ENCODE measurements around the gene PPCDC.

Gene PPCDC

DNA sequence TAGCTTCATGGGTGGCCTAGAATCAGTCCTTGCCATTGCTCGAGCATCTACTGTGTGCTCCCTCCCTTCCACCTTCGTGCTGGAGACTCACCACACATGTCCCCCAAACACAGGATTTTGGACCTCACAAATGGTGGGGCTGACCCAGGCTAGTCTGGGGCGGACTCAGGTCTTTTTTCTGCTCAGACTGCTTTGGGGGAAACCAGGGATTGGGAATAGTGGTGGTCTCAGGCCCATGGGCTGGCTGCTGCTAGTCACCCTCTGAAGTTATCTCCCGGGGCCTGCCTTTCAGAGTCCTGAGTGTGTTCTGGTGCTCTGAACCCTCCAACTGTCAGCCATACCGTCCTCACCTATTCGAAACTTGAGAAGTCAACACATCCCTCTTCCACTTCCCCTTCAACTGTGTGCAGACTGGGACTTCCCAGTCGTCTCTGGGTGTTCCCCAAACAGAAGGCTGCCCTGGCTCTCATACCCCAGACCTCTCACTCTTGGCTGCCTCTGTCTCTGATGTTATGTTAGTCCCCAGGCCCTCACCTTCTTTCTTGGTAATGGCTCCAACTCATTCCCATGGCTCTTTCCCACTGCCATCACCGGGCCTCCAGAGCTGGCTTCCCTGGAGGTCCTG, 46.0 kb downstream of the PPCDC start:
- Histone ChIP-seq H2AFZ (ENCODE audit: low read length) (peak overlapping the region; percentile 16; the same call in 1 of the 2 replicates), H3K9ac (ENCODE audit: low read length) (peak overlapping the region; percentile 12; the same call in 1 of the 2 replicates), H3K4me1 (ENCODE audit: low read length) (peaks cover 73% of the 10 kb centered on the region), H3K4me3 (ENCODE audit: low read length) (no peak overlapping the region), H3F3A (ENCODE audit: insufficient read depth, low read length) (peaks cover 30% of the 10 kb centered on the region), H3K9me3 (replicated peaks; ENCODE audit: insufficient read depth, low read length) (no peaks in the 10 kb centered on the region), H3K27me3 (replicated peaks; ENCODE audit: insufficient read depth, low read length) (no peaks in the 10 kb centered on the region), H4K20me1 (ENCODE audit: insufficient read depth, low read length) (no peaks in the 10 kb centered on the region), H3K9me2 (replicated peaks; ENCODE audit: insufficient read depth, low read length) (no peaks in the 10 kb centered on the region), H3K36me3 (replicated peaks; ENCODE audit: insufficient read depth, low read length) (no peaks in the 10 kb centered on the region), H3K27ac (ENCODE audit: low read length) (peak overlapping the region; percentile 78), H3K4me2 (ENCODE audit: low read depth, low read length) (peak overlapping the region; percentile 55; the same call in 1 of the 2 replicates), H3K79me2 (ENCODE audit: low read length) (no peaks in the 10 kb centered on the region)
- peak; percentile 74 for DNase-seq
- TF ChIP-seq EZH2phosphoT487 (IDR thresholded peaks at IDR 0.05; ENCODE audit: low read length), result no peak
- no peak for TF ChIP-seq EZH2 (optimal IDR thresholded peaks at IDR 0.05; ENCODE audit: low read depth, low read length)
- TF ChIP-seq, protein P1, sequence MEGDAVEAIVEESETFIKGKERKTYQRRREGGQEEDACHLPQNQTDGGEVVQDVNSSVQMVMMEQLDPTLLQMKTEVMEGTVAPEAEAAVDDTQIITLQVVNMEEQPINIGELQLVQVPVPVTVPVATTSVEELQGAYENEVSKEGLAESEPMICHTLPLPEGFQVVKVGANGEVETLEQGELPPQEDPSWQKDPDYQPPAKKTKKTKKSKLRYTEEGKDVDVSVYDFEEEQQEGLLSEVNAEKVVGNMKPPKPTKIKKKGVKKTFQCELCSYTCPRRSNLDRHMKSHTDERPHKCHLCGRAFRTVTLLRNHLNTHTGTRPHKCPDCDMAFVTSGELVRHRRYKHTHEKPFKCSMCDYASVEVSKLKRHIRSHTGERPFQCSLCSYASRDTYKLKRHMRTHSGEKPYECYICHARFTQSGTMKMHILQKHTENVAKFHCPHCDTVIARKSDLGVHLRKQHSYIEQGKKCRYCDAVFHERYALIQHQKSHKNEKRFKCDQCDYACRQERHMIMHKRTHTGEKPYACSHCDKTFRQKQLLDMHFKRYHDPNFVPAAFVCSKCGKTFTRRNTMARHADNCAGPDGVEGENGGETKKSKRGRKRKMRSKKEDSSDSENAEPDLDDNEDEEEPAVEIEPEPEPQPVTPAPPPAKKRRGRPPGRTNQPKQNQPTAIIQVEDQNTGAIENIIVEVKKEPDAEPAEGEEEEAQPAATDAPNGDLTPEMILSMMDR (IDR thresholded peaks at IDR 0.05; ENCODE audit: low read length), result no peak

DNA sequence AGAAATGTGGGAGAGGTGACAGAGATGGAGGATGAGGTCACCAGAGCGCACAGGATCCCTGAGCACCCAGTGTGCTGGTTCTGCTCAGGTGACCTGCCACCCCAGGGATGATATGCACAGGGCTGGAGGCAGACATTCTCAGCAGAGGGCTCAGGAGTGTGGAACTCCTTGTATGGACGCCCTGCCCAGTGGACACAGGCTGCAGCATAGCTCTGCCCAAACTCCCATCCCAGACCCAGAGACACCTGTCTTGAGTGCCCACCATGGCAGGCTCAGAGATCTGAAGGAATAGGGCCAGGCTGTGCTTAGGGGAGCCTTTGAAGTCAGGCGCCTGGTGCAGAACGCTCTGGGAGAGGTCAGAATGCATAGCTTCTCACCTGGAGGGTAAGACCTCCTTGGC, 47.3 kb downstream of the PPCDC start:
- no peak overlapping the region for H3K4me2 ChIP-seq (ENCODE audit: low read depth, low read length)
- TF ChIP-seq, protein P1 (IDR thresholded peaks at IDR 0.05; ENCODE audit: low read length), result no peak
- TF ChIP-seq EZH2 (optimal IDR thresholded peaks at IDR 0.05; ENCODE audit: low read depth, low read length) (no peak), EZH2phosphoT487 (IDR thresholded peaks at IDR 0.05; ENCODE audit: low read length) (no peak)

DNA sequence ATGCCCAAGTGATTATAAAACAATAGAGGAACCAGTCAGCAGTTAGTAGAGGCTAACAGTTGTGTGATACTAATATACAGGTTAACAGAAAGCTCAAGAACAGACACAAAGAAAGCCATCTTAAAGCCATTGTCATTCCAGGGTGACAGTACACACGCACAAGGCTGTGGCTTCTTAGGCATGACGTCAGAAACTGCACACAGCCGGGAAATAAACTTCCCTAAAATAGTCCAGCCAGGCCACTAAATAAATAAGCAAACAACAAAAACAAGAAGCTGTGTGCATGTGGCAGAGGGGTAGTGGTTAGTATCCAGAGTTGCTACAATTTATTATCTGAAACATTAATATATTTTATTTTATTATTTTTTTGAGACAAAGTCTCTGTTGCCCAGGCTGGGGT, 49.8 kb downstream of the PPCDC start:
- Histone ChIP-seq H3K9ac (ENCODE audit: low read length) (no peak overlapping the region), H3K4me3 (ENCODE audit: low read length) (no peak overlapping the region), H3K9me2 (replicated peaks; ENCODE audit: insufficient read depth, low read length) (no peaks in the 10 kb centered on the region), H3K27ac (ENCODE audit: low read length) (no peak overlapping the region), H3K79me2 (ENCODE audit: low read length) (no peaks in the 10 kb centered on the region), H3K36me3 (replicated peaks; ENCODE audit: insufficient read depth, low read length) (no peaks in the 10 kb centered on the region), H3K4me2 (ENCODE audit: low read depth, low read length) (no peak overlapping the region), H3K4me1 (ENCODE audit: low read length) (peaks cover 50% of the 10 kb centered on the region), H3F3A (ENCODE audit: insufficient read depth, low read length) (peaks cover 2% of the 10 kb centered on the region), H3K27me3 (replicated peaks; ENCODE audit: insufficient read depth, low read length) (no peaks in the 10 kb centered on the region), H4K20me1 (ENCODE audit: insufficient read depth, low read length) (no peaks in the 10 kb centered on the region), H2AFZ (ENCODE audit: low read length) (no peak overlapping the region), H3K9me3 (replicated peaks; ENCODE audit: insufficient read depth, low read length) (no peaks in the 10 kb centered on the region)
- TF ChIP-seq EZH2 (optimal IDR thresholded peaks at IDR 0.05; ENCODE audit: low read depth, low read length), result no peak
- no peak for TF ChIP-seq EZH2phosphoT487 (IDR thresholded peaks at IDR 0.05; ENCODE audit: low read length)
- TF ChIP-seq, protein P1 (IDR thresholded peaks at IDR 0.05; ENCODE audit: low read length), result no peak
- no peak for DNase-seq

More for the DNA sequence above, 47.3 kb downstream of the PPCDC start:
- H3K36me3 ChIP-seq (replicated peaks; ENCODE audit: insufficient read depth, low read length), result no peaks in the 10 kb centered on the region
- no peak overlapping the region for H3K27ac ChIP-seq (ENCODE audit: low read length)
- no peaks in the 10 kb centered on the region for H3K27me3 ChIP-seq (replicated peaks; ENCODE audit: insufficient read depth, low read length)
- H3K4me1 ChIP-seq (ENCODE audit: low read length), result peaks cover 60% of the 10 kb centered on the region
- H3K9me3 ChIP-seq (replicated peaks; ENCODE audit: insufficient read depth, low read length), result no peaks in the 10 kb centered on the region
- H3F3A ChIP-seq (ENCODE audit: insufficient read depth, low read length), result peaks cover 22% of the 10 kb centered on the region
- DNase-seq, result no peak
- no peak overlapping the region for H2AFZ ChIP-seq (ENCODE audit: low read length)
- H3K79me2 ChIP-seq (ENCODE audit: low read length), result no peaks in the 10 kb centered on the region
- H3K9ac ChIP-seq (ENCODE audit: low read length), result no peak overlapping the region
- H3K4me3 ChIP-seq (ENCODE audit: low read length), result no peak overlapping the region
- no peaks in the 10 kb centered on the region for H4K20me1 ChIP-seq (ENCODE audit: insufficient read depth, low read length)
- no peaks in the 10 kb centered on the region for H3K9me2 ChIP-seq (replicated peaks; ENCODE audit: insufficient read depth, low read length)

Data from MM.1S (cell line).